Calu3 (cell line): ENCODE results near the gene PEPD. TPM values are rescaled to one million over a fixed set of nuclear protein-coding genes. Genes with fewer than 3 reads are reported as not detected.

Experiments
- BruUV-seq: library from RNA; stranded (reverse); fragments of 400-500 nt; replicated peaks from 2 replicates; lab custom pipeline; 2021; lab: Mats Ljungman, UMichigan
- CTCF ChIA-PET: fragments of 300-600 bp; sonication (Branson Sonifier 250); formaldehyde crosslinking; loops from one replicate; lab custom pipeline; 2022; ENCODE audit warnings: antibody characterized with exemption; lab: Charles Lee
- DNase-seq: peaks from one replicate; pipeline ENCODE4 v3.0.0; 2022
- H3K27ac Mint-ChIP-seq: one replicate; pipeline ENCODE4 v1.8.0; 2022; ENCODE audit warnings: mixed read lengths; ENCODE audit not compliant: unreplicated experiment
- H3K27me3 Mint-ChIP-seq: one replicate; pipeline ENCODE4 v1.8.0; 2022; ENCODE audit warnings: mixed read lengths; ENCODE audit not compliant: unreplicated experiment
- H3K36me3 Mint-ChIP-seq: one replicate; pipeline ENCODE4 v1.8.0; 2022; ENCODE audit warnings: mild to moderate bottlenecking, moderate library complexity, mixed read lengths; ENCODE audit not compliant: insufficient read depth, unreplicated experiment
- H3K4me1 Mint-ChIP-seq: one replicate; pipeline ENCODE4 v1.8.0; 2022; ENCODE audit warnings: mild to moderate bottlenecking, low read depth, mixed read lengths; ENCODE audit not compliant: unreplicated experiment
- H3K4me3 Mint-ChIP-seq: one replicate; pipeline ENCODE4 v1.8.0; 2022; ENCODE audit warnings: mild to moderate bottlenecking, low read depth, moderate library complexity, mixed read lengths; ENCODE audit not compliant: unreplicated experiment
- H3K9me3 Mint-ChIP-seq: one replicate; pipeline ENCODE4 v1.8.0; 2022; ENCODE audit warnings: low read depth, mixed read lengths; ENCODE audit not compliant: unreplicated experiment
- CTCF ChIP-seq: fragments of 200-600 bp; IDR thresholded peaks from one replicate; pipeline ENCODE4 v1.8.0; 2022; ENCODE audit warnings: antibody characterized with exemption; ENCODE audit not compliant: unreplicated experiment
- intact Hi-C: fragments of 100-400 bp; cut with micrococcal nuclease; formaldehyde crosslinking; loops from one replicate; pipeline ENCODE4 v1.10.0; 2022; ENCODE audit not compliant: unreplicated experiment
- total RNA-seq: library from RNA; stranded (reverse); gene quantifications from 2 replicates; pipeline ENCODE4 v1.2.3, GENCODE V29; 2022

PEPD gene
- total RNA-seq, 1 experiment from 2014 or later = 65.5 TPM

- Mint-ChIP-seq H3K36me3 (no peaks in the 10 kb centered on the region), H3K4me3 (no peak overlapping the region), H3K4me1 (no peaks in the 10 kb centered on the region), H3K27ac (no peak overlapping the region), H3K9me3 (no peaks in the 10 kb centered on the region), H3K27me3 (no peaks in the 10 kb centered on the region)
- DNase-seq = no peak
- TF ChIP-seq CTCF = no peak
- CTCF ChIA-PET = interaction anchor here (0.6 kb wide), 1 partner anchor 229 kb away, joined by 7 read pairs; no protein-coding TSS in a partner anchor
- intact Hi-C loops = no loop called here
- BruUV-seq = no TSS peak
These were observed 52.2 kb downstream of the PEPD start for GRCh38 chr19:33469171-33470039.

- intact Hi-C loops = no loop called here
- TF ChIP-seq CTCF = no peak
- H3K27me3 Mint-ChIP-seq = no peaks in the 10 kb centered on the region
- no peak for DNase-seq
- no peak overlapping the region for H3K4me3 Mint-ChIP-seq
- CTCF ChIA-PET = no interaction called here
- BruUV-seq = no TSS peak
- no peaks in the 10 kb centered on the region for H3K4me1 Mint-ChIP-seq
- no peak overlapping the region for H3K27ac Mint-ChIP-seq
- no peaks in the 10 kb centered on the region for H3K9me3 Mint-ChIP-seq
- no peaks in the 10 kb centered on the region for H3K36me3 Mint-ChIP-seq
These were observed 53.0 kb downstream of the PEPD start for GRCh38 chr19:33468361-33469170.

GRCh38 chr19:33467851-33468250 lies 53.7 kb downstream of the PEPD start:
- DNase-seq = no peak
- no peaks in the 10 kb centered on the region for H3K36me3 Mint-ChIP-seq
- no peaks in the 10 kb centered on the region for H3K4me1 Mint-ChIP-seq

More at GRCh38 chr19:33467851-33468250, 53.7 kb downstream of the PEPD start:
- no peak for TF ChIP-seq CTCF
- BruUV-seq = no TSS peak
- Mint-ChIP-seq H3K4me3 (no peak overlapping the region), H3K27ac (no peak overlapping the region), H3K9me3 (no peaks in the 10 kb centered on the region), H3K27me3 (no peaks in the 10 kb centered on the region)
- CTCF ChIA-PET = no interaction called here
- intact Hi-C loops = no loop called here
